ENCODE data around the gene ADTRP.

DNA sequence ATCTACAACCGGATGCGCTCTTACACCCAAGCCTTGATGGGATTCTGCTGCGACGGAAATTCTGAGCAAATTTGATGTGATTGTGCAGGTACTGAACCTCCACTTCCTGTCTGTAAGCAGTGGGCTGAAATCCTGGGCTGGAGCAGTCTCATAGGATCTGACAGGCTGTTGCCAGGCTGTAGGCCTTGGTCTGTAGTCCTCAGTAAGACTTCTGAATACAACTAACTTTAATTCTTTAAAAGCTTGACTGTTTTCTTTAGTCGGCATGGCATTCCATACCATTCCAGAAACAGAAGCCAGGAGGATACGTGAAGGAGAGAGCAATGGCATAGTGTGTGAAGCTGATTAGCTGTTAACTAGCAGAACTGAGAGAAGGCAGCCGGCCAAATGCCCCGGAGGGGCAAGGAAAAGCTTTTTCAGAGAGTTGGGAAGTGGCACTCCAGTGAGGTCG, 68.3 kb downstream of the ADTRP start:
- no peak for TF ChIP-seq CTCF (IDR thresholded peaks at IDR 0.05)
- no peak for TF ChIP-seq EZH2 (IDR thresholded peaks at IDR 0.05; ENCODE audit: borderline replicate concordance, insufficient read depth, low read depth, low read length, poor library complexity, severe bottlenecking)

All from B cell (primary cell).